ENCODE measurements around the gene PROM1. TPM values are rescaled to one million over a fixed set of nuclear protein-coding genes. Genes with fewer than 3 reads are reported as not detected.

Gene PROM1
- total and polyA plus RNA-seq, 9 of the 15 experiments (the other 6 are each of a cell fraction or from before 2014, with no cell fraction given) = 0.05 TPM; not detected in 8

GRCh38 chr4:15956179-15956850 is 127.5 kb downstream of the PROM1 start (continued):
- TF ChIP-seq CTCF (IDR thresholded peaks at IDR 0.05 in 2 of 3, conservative IDR thresholded peaks at IDR 0.05 in 1 of 3; ENCODE audit: insufficient read depth in 2 of 3, low read depth in 1 of 3, low read length in 3 of 3) (peak; percentile 80 to 90 (median 87)), XRCC5 (IDR thresholded peaks at IDR 0.05; ENCODE audit: low read depth, low read length) (peak; percentile 56; the same call in 1 of the 2 replicates), SMC3 (conservative IDR thresholded peaks at IDR 0.05; ENCODE audit: insufficient read depth, low read depth, low read length) (peak; percentile 94), DEAF1 (CRISPR knock-in tag; IDR thresholded peaks at IDR 0.05) (peak; percentile 68), ZNF384 (IDR thresholded peaks at IDR 0.05; ENCODE audit: low read depth, low read length) (no peak)
- TF ChIP-seq, protein P1, sequence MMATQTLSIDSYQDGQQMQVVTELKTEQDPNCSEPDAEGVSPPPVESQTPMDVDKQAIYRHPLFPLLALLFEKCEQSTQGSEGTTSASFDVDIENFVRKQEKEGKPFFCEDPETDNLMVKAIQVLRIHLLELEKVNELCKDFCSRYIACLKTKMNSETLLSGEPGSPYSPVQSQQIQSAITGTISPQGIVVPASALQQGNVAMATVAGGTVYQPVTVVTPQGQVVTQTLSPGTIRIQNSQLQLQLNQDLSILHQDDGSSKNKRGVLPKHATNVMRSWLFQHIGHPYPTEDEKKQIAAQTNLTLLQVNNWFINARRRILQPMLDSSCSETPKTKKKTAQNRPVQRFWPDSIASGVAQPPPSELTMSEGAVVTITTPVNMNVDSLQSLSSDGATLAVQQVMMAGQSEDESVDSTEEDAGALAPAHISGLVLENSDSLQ (IDR thresholded peaks at IDR 0.05) = peak; percentile 65

All from K562 (cell line).